GM13977 (cell line): Measurements from ENCODE around the gene DOK7.

Source experiments
- DNase-seq: peaks from one replicate; pipeline ENCODE4 v3.0.0; 2012; ENCODE audit warnings: low spot score
- CTCF ChIP-seq: IDR thresholded peaks from 2 replicates; pipeline ENCODE4 v1.5.1; 2012; ENCODE audit warnings: mild to moderate bottlenecking, control low read depth; ENCODE audit not compliant: insufficient read depth; ENCODE audit errors: extremely low read depth, missing control alignments
- in situ Hi-C: fragments of 300-500 bp; cut with MboI; formaldehyde crosslinking; loops from one replicate; pipeline ENCODE4 v1.12.0; 2022; ENCODE audit warnings: low sequenced_read_pairs, low pct_unique_long_range_greater_than_20kb, mixed read lengths, inconsistent platforms; ENCODE audit not compliant: unreplicated experiment

The DOK7 gene

DNA sequence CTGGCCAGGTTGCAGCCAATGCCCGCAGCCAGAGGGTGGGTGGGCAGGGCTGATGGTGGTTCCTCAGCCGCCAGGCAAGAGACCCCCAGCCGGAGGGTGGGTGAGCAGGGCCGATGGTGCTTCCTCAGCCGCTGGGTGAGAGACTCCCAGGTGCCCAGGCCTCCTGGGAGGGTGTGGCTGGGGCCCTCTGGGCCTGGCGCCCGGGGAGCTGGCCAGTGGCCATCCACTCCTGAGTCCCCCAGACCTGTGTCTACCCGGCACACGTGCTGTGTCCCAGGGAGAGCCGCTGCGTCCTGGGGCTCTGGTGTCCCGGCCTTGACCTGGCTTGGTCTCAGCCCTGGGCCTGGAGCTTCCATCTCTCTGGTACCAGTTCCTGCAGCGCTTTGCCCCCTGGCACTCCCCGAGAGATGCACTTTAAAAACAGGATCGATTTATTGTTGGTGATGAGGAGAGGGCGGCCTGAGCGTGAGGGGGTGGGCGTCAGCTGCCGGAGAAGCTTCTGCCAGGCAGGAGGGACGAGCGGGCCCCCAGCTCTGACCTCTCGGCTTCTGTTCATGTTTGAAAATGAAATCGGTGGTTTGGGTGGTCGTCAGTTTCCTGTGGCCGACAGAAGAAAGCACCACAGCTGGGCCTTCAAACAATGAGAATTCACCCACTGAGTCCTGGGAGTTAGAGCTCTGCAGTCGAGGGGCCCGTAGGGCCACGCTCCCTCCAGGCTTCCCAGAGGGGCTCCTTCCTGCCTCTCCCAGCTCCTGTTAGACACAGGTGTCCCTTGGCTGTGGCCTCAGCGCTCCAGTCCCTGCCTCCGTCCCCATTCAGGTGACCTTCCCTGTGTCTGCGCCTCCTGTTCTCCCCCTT lies 6.5 kb downstream of the DOK7 start:
- no peak for TF ChIP-seq CTCF
- no peak for DNase-seq
- in situ Hi-C loops, result no loop called here

GRCh38 chr4:3470244-3471097 lies 7.4 kb downstream of the DOK7 start:
- in situ Hi-C loops, result no loop called here
- no peak for TF ChIP-seq CTCF
- no peak for DNase-seq

GRCh38 chr4:3471098-3471760 lies 8.1 kb downstream of the DOK7 start:
- in situ Hi-C loops, result no loop called here

GRCh38 chr4:3471886-3472285 lies 8.8 kb downstream of the DOK7 start:
- DNase-seq, result no peak
- TF ChIP-seq CTCF, result no peak
- in situ Hi-C loops, result no loop called here

More at GRCh38 chr4:3471098-3471760, 8.1 kb downstream of the DOK7 start:
- DNase-seq, result no peak
- no peak for TF ChIP-seq CTCF

DNA sequence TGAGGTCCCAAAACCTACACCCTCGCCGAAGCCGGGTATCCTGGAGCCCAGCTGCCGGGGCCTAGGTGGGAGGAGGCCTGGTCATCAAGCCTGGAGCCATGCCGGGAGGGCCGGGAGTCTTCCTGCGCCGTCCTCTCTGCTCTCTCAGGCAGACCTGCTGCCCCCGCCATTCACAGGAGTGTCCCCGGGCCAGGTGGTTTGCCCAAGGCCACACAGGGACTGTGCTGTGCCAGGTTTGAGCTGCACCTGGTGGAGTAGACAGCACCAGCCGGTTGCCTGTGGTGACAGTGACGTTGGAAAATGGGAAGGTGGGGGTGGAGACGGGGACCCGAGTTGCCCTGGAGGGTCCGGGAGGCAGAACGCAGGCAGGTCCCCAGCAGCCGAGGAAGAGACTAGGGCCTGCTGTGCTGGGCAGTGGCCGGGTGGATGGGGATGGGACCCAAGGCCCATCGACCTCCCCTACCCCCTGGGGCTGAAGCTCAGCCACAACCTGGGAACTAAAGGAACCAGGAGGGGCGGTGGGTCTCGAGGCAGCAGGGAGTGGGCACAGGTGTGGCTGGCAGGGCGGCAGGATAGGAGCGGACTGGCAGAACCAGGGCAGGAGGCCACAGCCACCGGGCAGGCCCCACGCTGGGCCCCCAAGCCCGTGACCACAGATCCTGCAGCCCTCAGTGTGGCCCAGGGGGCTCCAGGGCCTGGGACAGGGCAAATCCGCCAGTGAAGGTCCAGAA lies 9.5 kb downstream of the DOK7 start:
- TF ChIP-seq CTCF, result no peak
- DNase-seq, result no peak
- in situ Hi-C loops, result no loop called here

DNA sequence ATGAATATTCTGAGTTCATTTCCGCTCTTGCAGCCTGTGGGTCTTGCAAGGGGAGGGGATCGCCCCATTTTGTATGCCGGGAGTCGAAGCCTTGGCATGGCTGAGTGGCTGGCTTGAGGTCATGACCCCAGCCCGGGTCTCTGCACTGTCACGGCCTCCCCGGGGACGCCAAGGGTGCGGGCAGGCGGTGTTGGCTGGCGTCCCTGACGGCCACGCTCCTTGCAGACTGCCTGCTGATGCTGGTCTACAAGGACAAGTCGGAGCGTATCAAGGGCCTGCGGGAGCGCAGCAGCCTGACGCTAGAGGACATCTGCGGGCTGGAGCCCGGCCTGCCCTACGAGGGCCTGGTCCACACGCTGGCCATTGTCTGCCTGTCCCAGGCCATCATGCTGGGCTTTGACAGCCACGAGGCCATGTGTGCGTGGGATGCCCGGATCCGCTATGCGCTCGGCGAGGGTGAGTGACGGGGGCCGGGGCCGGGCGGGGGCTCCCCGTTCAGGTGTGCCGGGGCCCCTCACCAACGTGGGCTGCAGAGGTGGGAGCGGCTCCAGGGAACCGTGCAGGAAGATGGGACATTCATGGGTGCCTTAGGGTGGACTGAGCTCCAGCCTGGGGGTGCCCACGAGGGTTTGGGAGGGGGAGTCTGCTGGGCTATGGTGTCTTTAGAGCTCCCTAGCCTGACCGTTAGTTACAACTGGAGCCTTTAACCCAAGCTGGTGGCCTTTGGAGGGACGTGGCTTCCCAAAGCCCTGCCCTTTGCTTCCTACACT lies 10.3 kb downstream of the DOK7 start:
- TF ChIP-seq CTCF, result no peak
- in situ Hi-C loops, result no loop called here
- no peak for DNase-seq
